Hepatocyte (in vitro differentiated cells): ENCODE results near the gene KIRREL3. TPM values are rescaled to one million over a fixed set of nuclear protein-coding genes. Genes with fewer than 3 reads are reported as not detected.
"Not testable (repeated sequence)": the region's sequence is repeated elsewhere in the genome, so short reads cannot be mapped to it uniquely, and the experiment has no call there.

Source experiments
- DNase-seq: peaks from one replicate; pipeline ENCODE4 v3.0.0-alpha.2; 2016; ENCODE audit warnings: low spot score
- H2AFZ ChIP-seq: fragments of 200-600 bp; sonication (generic); 2 replicates; pipeline ENCODE4 v1.6.0; 2016; ENCODE audit warnings: antibody characterized with exemption, mild to moderate bottlenecking
- H3K27ac ChIP-seq: fragments of 200-600 bp; sonication (generic); 2 replicates; pipeline ENCODE4 v1.5.1; 2016; ENCODE audit warnings: mild to moderate bottlenecking
- H3K27me3 ChIP-seq: fragments of 200-600 bp; sonication (generic); 2 replicates; pipeline ENCODE4 v1.6.1; 2016
- H3K36me3 ChIP-seq: fragments of 200-600 bp; sonication (generic); replicated peaks from 2 replicates; pipeline ENCODE4 v1.5.1; 2016; ENCODE audit warnings: low read depth; ENCODE audit not compliant: insufficient read depth
- H3K4me1 ChIP-seq: fragments of 200-600 bp; sonication (generic); 2 replicates; pipeline ENCODE4 v1.5.1; 2016; ENCODE audit warnings: mild to moderate bottlenecking, moderate library complexity; ENCODE audit not compliant: insufficient read depth
- H3K4me2 ChIP-seq: fragments of 200-600 bp; sonication (generic); 2 replicates; pipeline ENCODE4 v1.6.0; 2016
- H3K4me3 ChIP-seq: fragments of 200-600 bp; sonication (generic); 2 replicates; pipeline ENCODE4 v1.5.1; 2016; ENCODE audit warnings: mild to moderate bottlenecking
- H3K79me2 ChIP-seq: fragments of 200-600 bp; sonication (generic); 2 replicates; pipeline ENCODE4 v1.6.0; 2017; ENCODE audit warnings: mild to moderate bottlenecking
- H3K9me2 ChIP-seq: fragments of 200-600 bp; sonication (generic); replicated peaks from 2 replicates; pipeline ENCODE4 v1.6.0; 2017; ENCODE audit warnings: mild to moderate bottlenecking; ENCODE audit not compliant: insufficient read depth
- H3K9me3 ChIP-seq: fragments of 200-600 bp; sonication (generic); 2 replicates; pipeline ENCODE4 v1.5.1; 2016; ENCODE audit warnings: low read depth, mild to moderate bottlenecking
- H4K20me1 ChIP-seq: fragments of 200-600 bp; sonication (generic); 2 replicates; pipeline ENCODE4 v1.6.0; 2016; ENCODE audit warnings: mild to moderate bottlenecking; ENCODE audit not compliant: insufficient read depth, poor library complexity, severe bottlenecking
- EZH2 ChIP-seq: fragments of 200-600 bp; sonication (generic); IDR thresholded peaks from 2 replicates; pipeline ENCODE4 v1.6.1; 2016; ENCODE audit warnings: antibody characterized with exemption, mild to moderate bottlenecking, borderline replicate concordance
- EZH2phosphoT487 ChIP-seq: fragments of 200-600 bp; sonication (generic); IDR thresholded peaks from one replicate; pipeline ENCODE4 v1.6.1; 2018; ENCODE audit warnings: antibody characterized with exemption, mild to moderate bottlenecking, low read depth, moderate library complexity; ENCODE audit not compliant: unreplicated experiment, severe bottlenecking
- WGBS: methylation state at CpG from one replicate; pipeline ENCODE4 v1.1.6; 2016; ENCODE audit warnings: low lambda C conversion rate; ENCODE audit errors: missing lambda C conversion rate; 5-methylcytosine and 5-hydroxymethylcytosine counted together
- microRNA-seq: library from miRNA; unstranded; fragments of <30 nt; microRNA quantifications from one replicate; pipeline ENCODE4, GENCODE V29; 2017
- polyA plus RNA-seq: library from polyadenylated mRNA; unstranded; fragments of >200 nt; fragmentation: Nextera tagmentation; extraction: Ambion mirVana; gene quantifications from 2 replicates; pipeline ENCODE4 v1.2.1, GENCODE V29; 2016
- small RNA-seq: library from RNA; depleted of rRNA; stranded (forward); fragments of <200 nt; gene quantifications from one replicate; pipeline ENCODE3, GENCODE V24; 2014
- total RNA-seq: library from RNA; depleted of rRNA; stranded (reverse); fragments of >200 nt; gene quantifications from 2 replicates; pipeline ENCODE4 v1.2.3, GENCODE V29; 2014
- TF ChIP-seq, protein P1 (sequence below): fragments of 200-600 bp; sonication (generic); IDR thresholded peaks from 2 replicates; pipeline ENCODE4 v1.5.1; 2016; ENCODE audit warnings: antibody characterized with exemption, mild to moderate bottlenecking; ENCODE audit not compliant: poor library complexity

Gene KIRREL3
- total and polyA plus RNA-seq, 2 experiments from 2014 or later: 0.33 to 0.86 TPM

- Histone ChIP-seq H3K9me3 (no peaks in the 10 kb centered on the region), H3K9me2 (no peaks in the 10 kb centered on the region), H3K27ac (no peak overlapping the region), H3K4me2 (no peak overlapping the region), H4K20me1 (no peaks in the 10 kb centered on the region), H3K4me1 (no peaks in the 10 kb centered on the region), H2AFZ (no peak overlapping the region), H3K36me3 (no peaks in the 10 kb centered on the region), H3K27me3 (no peaks in the 10 kb centered on the region), H3K4me3 (no peak overlapping the region), H3K79me2 (peaks cover 18% of the 10 kb centered on the region)
- DNase-seq: no peak
- TF ChIP-seq, protein P1, sequence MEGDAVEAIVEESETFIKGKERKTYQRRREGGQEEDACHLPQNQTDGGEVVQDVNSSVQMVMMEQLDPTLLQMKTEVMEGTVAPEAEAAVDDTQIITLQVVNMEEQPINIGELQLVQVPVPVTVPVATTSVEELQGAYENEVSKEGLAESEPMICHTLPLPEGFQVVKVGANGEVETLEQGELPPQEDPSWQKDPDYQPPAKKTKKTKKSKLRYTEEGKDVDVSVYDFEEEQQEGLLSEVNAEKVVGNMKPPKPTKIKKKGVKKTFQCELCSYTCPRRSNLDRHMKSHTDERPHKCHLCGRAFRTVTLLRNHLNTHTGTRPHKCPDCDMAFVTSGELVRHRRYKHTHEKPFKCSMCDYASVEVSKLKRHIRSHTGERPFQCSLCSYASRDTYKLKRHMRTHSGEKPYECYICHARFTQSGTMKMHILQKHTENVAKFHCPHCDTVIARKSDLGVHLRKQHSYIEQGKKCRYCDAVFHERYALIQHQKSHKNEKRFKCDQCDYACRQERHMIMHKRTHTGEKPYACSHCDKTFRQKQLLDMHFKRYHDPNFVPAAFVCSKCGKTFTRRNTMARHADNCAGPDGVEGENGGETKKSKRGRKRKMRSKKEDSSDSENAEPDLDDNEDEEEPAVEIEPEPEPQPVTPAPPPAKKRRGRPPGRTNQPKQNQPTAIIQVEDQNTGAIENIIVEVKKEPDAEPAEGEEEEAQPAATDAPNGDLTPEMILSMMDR: no peak
- TF ChIP-seq EZH2 (no peak), EZH2phosphoT487 (no peak)
- 84% methylated on average over 4 of the region's 4 CpGs for WGBS
Measured at GRCh38 chr11:126378763-126379162, 621.8 kb downstream of the KIRREL3 start.

DNA sequence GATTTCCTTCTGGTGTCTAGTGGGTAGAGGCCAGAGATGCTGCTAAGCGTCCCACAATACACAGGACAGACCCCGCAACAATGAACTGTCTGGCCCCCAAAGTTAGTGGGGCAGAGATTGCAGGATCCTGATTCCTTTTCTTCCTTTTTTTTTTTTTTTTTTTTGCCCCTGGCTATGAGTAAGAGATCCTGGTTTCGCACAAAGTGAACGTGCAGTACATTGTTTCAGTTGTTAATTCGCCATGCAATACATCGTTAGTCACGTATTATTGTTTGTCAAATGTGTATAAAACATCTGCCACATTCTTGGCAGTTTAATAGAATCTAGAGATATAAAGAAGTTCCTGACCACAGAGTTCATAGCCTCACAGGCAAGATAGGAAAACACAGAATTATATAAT lies 624.8 kb downstream of the KIRREL3 start:
- DNase-seq: no peak
- no peaks in the 10 kb centered on the region for H3K36me3 ChIP-seq
- WGBS: 91% methylated on average over 7 of the region's 7 CpGs
- H3K4me2 ChIP-seq: no peak overlapping the region
- H3K79me2 ChIP-seq: peaks cover 31% of the 10 kb centered on the region
- H3K27ac ChIP-seq: no peak overlapping the region
- H3K4me3 ChIP-seq: no peak overlapping the region
- no peaks in the 10 kb centered on the region for H3K9me3 ChIP-seq
- H4K20me1 ChIP-seq: peaks cover 4% of the 10 kb centered on the region
- H3K27me3 ChIP-seq: no peaks in the 10 kb centered on the region
- H3K4me1 ChIP-seq: no peaks in the 10 kb centered on the region
- no peak overlapping the region for H2AFZ ChIP-seq
- TF ChIP-seq EZH2phosphoT487: no peak
- no peaks in the 10 kb centered on the region for H3K9me2 ChIP-seq

- not testable (repeated sequence) for H2AFZ ChIP-seq, H3K27me3 ChIP-seq, H3K9me3 ChIP-seq, H3K4me2 ChIP-seq, H3K27ac ChIP-seq, H4K20me1 ChIP-seq, H3K9me2 ChIP-seq, H3K4me1 ChIP-seq, H3K36me3 ChIP-seq, H3K4me3 ChIP-seq, DNase-seq
- H3K79me2 ChIP-seq: peaks cover 34% of the 10 kb centered on the region
- 94% methylated on average over 21 of the region's 28 CpGs for WGBS
Measured at GRCh38 chr11:126374562-126375300, 625.8 kb downstream of the KIRREL3 start.

DNA sequence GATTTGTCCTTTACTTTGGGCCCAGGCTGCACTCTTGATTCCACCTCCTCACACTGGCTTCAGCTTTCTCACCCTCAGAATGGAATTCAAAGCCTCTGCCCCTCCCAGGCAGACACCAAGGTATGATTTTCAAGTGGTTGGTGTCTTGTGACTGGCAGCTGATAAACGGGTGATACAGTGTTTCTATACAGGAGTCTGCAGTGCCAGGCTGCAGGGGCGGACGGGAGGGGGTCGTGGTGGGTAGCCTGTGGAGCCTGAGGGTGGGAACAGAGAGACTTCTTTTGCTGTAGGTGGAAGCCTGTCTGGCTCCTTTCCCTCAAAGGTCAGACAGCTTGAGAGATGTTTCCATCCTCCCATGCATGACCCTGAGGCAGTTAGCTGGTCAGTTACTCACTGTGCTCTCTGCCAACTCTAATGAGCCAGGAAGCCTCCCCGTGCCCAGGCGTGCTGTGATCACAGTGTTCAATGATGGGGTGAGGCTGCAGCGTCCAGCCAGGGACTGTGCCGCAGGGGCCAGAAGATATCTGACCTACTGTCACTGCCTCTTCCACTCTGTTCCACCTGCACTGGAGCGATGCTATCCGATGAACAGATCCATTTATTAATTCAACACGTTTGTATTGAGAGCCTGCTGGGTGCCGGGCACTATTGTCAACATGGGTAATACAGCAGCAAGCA lies 627.0 kb downstream of the KIRREL3 start:
- not testable (repeated sequence) for H3K4me1 ChIP-seq, DNase-seq, H4K20me1 ChIP-seq, H3K27me3 ChIP-seq, H3K36me3 ChIP-seq, H3K27ac ChIP-seq, H3K4me3 ChIP-seq, H3K9me3 ChIP-seq, H3K4me2 ChIP-seq, H3K9me2 ChIP-seq, H2AFZ ChIP-seq
- peaks cover 28% of the 10 kb centered on the region for H3K79me2 ChIP-seq
- WGBS: 81% methylated on average over 10 of the region's 12 CpGs

Small RNAs within 50 kb of the gene (microRNA-seq; reads per million reads assigned to microRNA genes)
- not detected for gene MIR3167

Small RNAs within 50 kb of the gene (small RNA-seq; reads per million reads assigned to genes)
- gene AP001318.3 (not detected), gene MIR3167 (not detected)
